Vagina (tissue), 2 donors: ENCODE data around the gene AMOTL1. TPM values are rescaled to one million over a fixed set of nuclear protein-coding genes. Genes with fewer than 3 reads are reported as not detected.

ENCODE experiments used
- DNase-seq, 2 donors: peaks; one replicate each; pipeline ENCODE4 v3.0.0-alpha.2; 2017; ENCODE audit errors: extremely low spot score in 2 of 2
- H3K27ac ChIP-seq: fragments of 200-600 bp; sonication (generic); one replicate; pipeline ENCODE4 v1.5.1; 2019
- H3K27me3 ChIP-seq: fragments of 200-600 bp; sonication (generic); one replicate; pipeline ENCODE4 v1.5.1; 2019
- H3K36me3 ChIP-seq, 2 donors: fragments of 200-600 bp; sonication (generic); one replicate each; pipeline ENCODE4 v1.5.1; 2017 to 2019
- H3K4me1 ChIP-seq: fragments of 200-600 bp; sonication (generic); one replicate; pipeline ENCODE4 v1.5.1; 2019
- H3K4me3 ChIP-seq, 2 donors: fragments of 200-600 bp; sonication (generic); 1 replicate in 1 of 2; 2 replicates in 1 of 2; pipeline ENCODE4 v1.5.1; 2016 to 2019
- H3K9me3 ChIP-seq: fragments of 200-600 bp; sonication (generic); one replicate; pipeline ENCODE4 v1.5.1; 2019
- CTCF ChIP-seq, 3 experiments: fragments of 450-650 bp in 2 of 3; fragments of 200-600 bp in 1 of 3; sonication (generic) in 1 of 3; IDR thresholded peaks; one replicate each; pipeline ENCODE4 v1.5.1; 2017 to 2019; ENCODE audit warnings: antibody characterized with exemption in 3 of 3, mild to moderate bottlenecking in 2 of 3, moderate library complexity in 2 of 3
- POLR2A ChIP-seq, 2 donors: fragments of 450-650 bp; IDR thresholded peaks; one replicate each; pipeline ENCODE4 v1.6.1; 2017; ENCODE audit warnings: antibody characterized with exemption in 2 of 2, mild to moderate bottlenecking in 2 of 2, moderate library complexity in 2 of 2
- POLR2AphosphoS5 ChIP-seq, 2 donors: sonication (generic); formaldehyde crosslinking; IDR thresholded peaks; one replicate each; pipeline ENCODE4 v1.9.0; 2017; ENCODE audit warnings: antibody characterized with exemption in 2 of 2, mild to moderate bottlenecking in 2 of 2, low read depth in 1 of 2; ENCODE audit not compliant: insufficient read depth in 1 of 2
- intact Hi-C: fragments of 100-400 bp; cut with DNase I; formaldehyde crosslinking; loops from one replicate; pipeline ENCODE4 v1.15.1; 2023
- total RNA-seq: library from RNA; depleted of rRNA; stranded (reverse); fragments of >200 nt; gene quantifications from one replicate; pipeline ENCODE4 v1.2.3, GENCODE V29; 2016

AMOTL1 gene
- total RNA-seq, 1 donor from 2014 or later = 45.7 TPM

- TF ChIP-seq POLR2AphosphoS5 (IDR thresholded peaks at IDR 0.05; ENCODE audit: insufficient read depth in 1 of 2, low read depth in 1 of 2) = peak in 1 of 2 donors; percentile 25
- TF ChIP-seq CTCF (IDR thresholded peaks at IDR 0.05) = no peak
- no peak for TF ChIP-seq POLR2A (IDR thresholded peaks at IDR 0.05)
- Histone ChIP-seq H3K4me3 (no peak overlapping the region), H3K36me3 (no peaks in the 10 kb centered on the region), H3K4me1 (peaks cover 16% of the 10 kb centered on the region), H3K27me3 (no peaks in the 10 kb centered on the region), H3K27ac (no peak overlapping the region), H3K9me3 (no peaks in the 10 kb centered on the region)
- intact Hi-C loops = no loop called here
- no peak for DNase-seq
Measured at GRCh38 chr11:94750319-94751217, 17.6 kb upstream of the AMOTL1 start.

GRCh38 chr11:94751218-94751609 lies 16.9 kb upstream of the AMOTL1 start:
- TF ChIP-seq POLR2AphosphoS5 (IDR thresholded peaks at IDR 0.05; ENCODE audit: insufficient read depth in 1 of 2, low read depth in 1 of 2) (no peak), CTCF (IDR thresholded peaks at IDR 0.05) (no peak), POLR2A (IDR thresholded peaks at IDR 0.05) (no peak)
- Histone ChIP-seq H3K27me3 (no peaks in the 10 kb centered on the region), H3K4me1 (peaks cover 16% of the 10 kb centered on the region), H3K27ac (no peak overlapping the region), H3K36me3 (no peaks in the 10 kb centered on the region), H3K9me3 (no peaks in the 10 kb centered on the region), H3K4me3 (no peak overlapping the region)
- DNase-seq = no peak
- intact Hi-C loops = no loop called here

GRCh38 chr11:94751786-94752185 lies 16.4 kb upstream of the AMOTL1 start:
- Histone ChIP-seq H3K9me3 (no peaks in the 10 kb centered on the region), H3K27ac (no peak overlapping the region), H3K4me3 (no peak overlapping the region), H3K27me3 (no peaks in the 10 kb centered on the region), H3K4me1 (peaks cover 16% of the 10 kb centered on the region), H3K36me3 (no peaks in the 10 kb centered on the region)
- intact Hi-C loops = no loop called here
- TF ChIP-seq POLR2AphosphoS5 (IDR thresholded peaks at IDR 0.05; ENCODE audit: insufficient read depth in 1 of 2, low read depth in 1 of 2) (no peak), POLR2A (IDR thresholded peaks at IDR 0.05) (no peak), CTCF (IDR thresholded peaks at IDR 0.05) (no peak)
- no peak for DNase-seq

- Histone ChIP-seq H3K9me3 (no peaks in the 10 kb centered on the region), H3K27ac (no peak overlapping the region), H3K27me3 (no peaks in the 10 kb centered on the region), H3K36me3 (no peaks in the 10 kb centered on the region), H3K4me3 (no peak overlapping the region), H3K4me1 (peaks cover 16% of the 10 kb centered on the region)
- intact Hi-C loops = no loop called here
- TF ChIP-seq CTCF (IDR thresholded peaks at IDR 0.05) (no peak), POLR2A (IDR thresholded peaks at IDR 0.05) (no peak), POLR2AphosphoS5 (IDR thresholded peaks at IDR 0.05; ENCODE audit: insufficient read depth in 1 of 2, low read depth in 1 of 2) (no peak)
- no peak for DNase-seq
Measured at GRCh38 chr11:94753630-94754029, 14.5 kb upstream of the AMOTL1 start.

GRCh38 chr11:94754335-94754734 lies 13.8 kb upstream of the AMOTL1 start:
- Histone ChIP-seq H3K36me3 (no peaks in the 10 kb centered on the region), H3K9me3 (no peaks in the 10 kb centered on the region), H3K4me1 (peaks cover 16% of the 10 kb centered on the region), H3K27ac (no peak overlapping the region), H3K27me3 (no peaks in the 10 kb centered on the region), H3K4me3 (no peak overlapping the region)
- DNase-seq = no peak
- intact Hi-C loops = no loop called here
- TF ChIP-seq CTCF (IDR thresholded peaks at IDR 0.05) (no peak), POLR2AphosphoS5 (IDR thresholded peaks at IDR 0.05; ENCODE audit: insufficient read depth in 1 of 2, low read depth in 1 of 2) (no peak), POLR2A (IDR thresholded peaks at IDR 0.05) (no peak)
